PFSK-1 (cell line): ENCODE data around the gene ARHGEF11.

Experiments used
- FOXP2 ChIP-seq: optimal IDR thresholded peaks from 2 replicates; pipeline ENCODE3; 2011; ENCODE audit warnings: borderline replicate concordance, control low read depth, inconsistent platforms; ENCODE audit not compliant: insufficient read depth; ENCODE audit errors: extremely low read length, extremely low read depth
- POLR2AphosphoS5 ChIP-seq: IDR thresholded peaks from 2 replicates; pipeline ENCODE4 v1.6.1; 2012; ENCODE audit warnings: low read depth, mild to moderate bottlenecking, control low read depth, low read length, moderate library complexity
- REST ChIP-seq, 2 experiments: IDR thresholded peaks; 2 replicates each; pipeline versions ENCODE4 v1.6.1 to v1.8.0; 2011 to 2012; ENCODE audit warnings: low read depth in 2 of 2, low read length in 2 of 2, control low read depth in 1 of 2, inconsistent platforms in 1 of 2, mild to moderate bottlenecking in 1 of 2, moderate library complexity in 1 of 2; ENCODE audit not compliant: insufficient read depth in 1 of 2
- SIN3A ChIP-seq: IDR thresholded peaks from 2 replicates; pipeline ENCODE4 v1.6.1; 2012; ENCODE audit warnings: mild to moderate bottlenecking, low read length, moderate library complexity, borderline replicate concordance; ENCODE audit not compliant: insufficient read depth
- TAF1 ChIP-seq: IDR thresholded peaks from 2 replicates; pipeline ENCODE4 v1.6.1; 2012; ENCODE audit warnings: low read length, control low read depth, borderline replicate concordance; ENCODE audit not compliant: insufficient read depth

ARHGEF11 gene

GRCh38 chr1:157087030-157087429 lies 41.5 kb upstream of the ARHGEF11 start:
- TF ChIP-seq REST (IDR thresholded peaks at IDR 0.05; ENCODE audit: insufficient read depth in 1 of 2, low read depth in 2 of 2, low read length in 2 of 2) (no peak), FOXP2 (no peak), TAF1 (no peak), SIN3A (no peak), POLR2AphosphoS5 (no peak)

GRCh38 chr1:157086299-157086698 lies 40.8 kb upstream of the ARHGEF11 start:
- TF ChIP-seq REST (IDR thresholded peaks at IDR 0.05; ENCODE audit: insufficient read depth in 1 of 2, low read depth in 2 of 2, low read length in 2 of 2) = no peak
- no peak for TF ChIP-seq FOXP2

GRCh38 chr1:157085421-157085820 lies 39.9 kb upstream of the ARHGEF11 start:
- TF ChIP-seq POLR2AphosphoS5 (no peak), REST (IDR thresholded peaks at IDR 0.05; ENCODE audit: insufficient read depth in 1 of 2, low read depth in 2 of 2, low read length in 2 of 2) (no peak), TAF1 (no peak), FOXP2 (no peak)

GRCh38 chr1:157084720-157085119 lies 39.2 kb upstream of the ARHGEF11 start:
- no peak for TF ChIP-seq TAF1
- TF ChIP-seq REST (IDR thresholded peaks at IDR 0.05; ENCODE audit: insufficient read depth in 1 of 2, low read depth in 2 of 2, low read length in 2 of 2) = no peak
- TF ChIP-seq FOXP2 = no peak
- no peak for TF ChIP-seq POLR2AphosphoS5
- TF ChIP-seq SIN3A = no peak

- TF ChIP-seq POLR2AphosphoS5 (no peak), REST (IDR thresholded peaks at IDR 0.05; ENCODE audit: insufficient read depth in 1 of 2, low read depth in 2 of 2, low read length in 2 of 2) (no peak), SIN3A (no peak), TAF1 (no peak), FOXP2 (no peak)
Measured at GRCh38 chr1:157081707-157082106, 36.2 kb upstream of the ARHGEF11 start.
